CMK (cell line): ENCODE results near the gene STX16.
"Not testable (repeated sequence)": the region's sequence is repeated elsewhere in the genome, so short reads cannot be mapped to it uniquely, and the experiment has no call there.

Source experiments
- DNase-seq: peaks from one replicate; pipeline ENCODE4 v3.0.0-alpha.2; 2010; ENCODE audit warnings: low read depth

STX16 gene

DNA sequence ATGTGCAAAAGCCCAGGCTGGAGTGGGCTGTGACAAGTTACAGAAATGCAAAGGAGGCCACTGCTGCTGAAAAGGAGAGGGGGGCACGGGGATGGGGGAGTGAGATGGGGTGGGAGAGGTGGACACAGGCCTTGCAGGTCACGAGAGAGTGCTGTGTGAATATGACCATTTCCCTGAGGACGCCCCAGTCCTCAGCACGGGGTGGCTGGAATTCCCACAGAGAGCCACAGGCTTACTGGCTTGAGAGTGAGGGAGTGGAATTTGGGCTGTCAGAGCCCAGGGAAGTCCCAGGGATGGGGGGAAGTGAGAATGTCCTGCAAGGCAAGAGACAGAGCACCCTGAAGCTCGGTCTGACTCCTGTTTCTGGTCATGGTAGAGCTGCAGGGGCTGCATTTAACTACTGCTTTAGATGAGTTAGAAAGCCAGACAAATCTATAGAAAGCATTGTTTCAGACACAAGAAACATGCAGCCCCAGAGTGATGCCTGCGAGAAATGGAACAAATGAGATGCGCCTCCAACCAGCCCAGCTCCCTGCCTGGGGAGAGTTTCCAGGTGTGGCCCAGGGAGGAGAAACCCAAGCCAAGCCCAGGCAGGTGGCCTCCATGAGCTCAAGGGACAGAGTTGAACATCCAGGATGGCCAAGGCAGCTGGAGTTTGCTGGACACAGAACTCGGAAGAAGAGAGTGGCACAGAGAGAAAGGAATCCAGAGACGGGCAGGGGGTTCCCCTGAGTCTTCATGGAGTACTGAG, 72.0 kb downstream of the STX16 start:
- DNase-seq: no peak

DNA sequence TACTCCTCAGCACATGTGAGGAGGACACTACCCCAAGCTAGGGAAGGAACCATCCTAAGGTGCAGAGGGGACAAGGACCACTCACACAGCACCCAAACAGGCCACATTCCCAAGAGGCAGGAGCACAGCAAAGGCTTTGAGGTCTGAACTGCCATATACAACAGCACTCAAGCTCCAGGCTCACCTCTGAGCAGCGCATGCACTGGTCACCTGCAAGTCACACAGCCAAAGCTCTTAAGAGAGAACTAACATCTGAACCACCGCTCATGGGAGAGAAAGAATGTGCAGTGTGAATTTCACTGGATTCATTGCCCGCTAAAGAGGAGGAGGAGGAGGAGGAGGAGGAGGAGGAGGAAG, 72.5 kb downstream of the STX16 start:
- DNase-seq: no peak

DNA sequence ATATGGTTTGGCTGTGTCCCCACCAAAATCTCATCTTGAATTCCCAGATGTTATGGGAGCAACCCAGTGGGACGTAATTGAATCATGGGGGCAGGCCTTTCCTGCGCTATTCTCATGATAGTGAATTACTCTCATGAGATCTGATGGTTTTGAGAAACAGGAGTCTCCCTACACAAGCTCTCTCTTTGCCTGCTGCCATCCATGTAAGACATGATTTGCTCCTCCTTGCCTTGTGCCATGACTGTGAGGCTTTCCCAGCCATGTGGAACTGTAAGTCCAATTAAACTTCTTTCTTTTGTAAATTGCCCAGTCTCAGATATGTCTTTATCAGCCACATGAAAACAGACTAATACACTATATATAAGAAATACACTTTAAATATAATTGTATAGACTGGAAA, 75.1 kb downstream of the STX16 start:
- DNase-seq: not testable (repeated sequence)
